ENCODE results near the gene SNRPA. TPM values are rescaled to one million over a fixed set of nuclear protein-coding genes. Genes with fewer than 3 reads are reported as not detected.

The SNRPA gene
- total RNA-seq, 1 donor from 2014 or later, result 72.7 TPM

- no peaks in the 10 kb centered on the region for H3K9me3 ChIP-seq
- no peak overlapping the region for H3K27ac ChIP-seq
- no peak for DNase-seq (ENCODE audit: extremely low spot score in 2 of 2)
- H3K27me3 ChIP-seq, result no peaks in the 10 kb centered on the region
- H3K4me1 ChIP-seq, result no peaks in the 10 kb centered on the region
- H3K36me3 ChIP-seq, result peaks cover 0 to 6% of the 10 kb centered on the region in 2 donors
- no peak for TF ChIP-seq POLR2A (IDR thresholded peaks at IDR 0.05)
- no peak for TF ChIP-seq CTCF (IDR thresholded peaks at IDR 0.05)
- TF ChIP-seq POLR2AphosphoS5 (IDR thresholded peaks at IDR 0.05; ENCODE audit: insufficient read depth in 1 of 2, low read depth in 1 of 2), result no peak
- no peak overlapping the region for H3K4me3 ChIP-seq
- intact Hi-C loops (cut with DNase I), result no loop called here
Measured at GRCh38 chr19:40785526-40785925, 34.5 kb downstream of the SNRPA start.

GRCh38 chr19:40786060-40787037 is 35.3 kb downstream of the SNRPA start:
- DNase-seq (ENCODE audit: extremely low spot score in 2 of 2), result no peak
- no peaks in the 10 kb centered on the region for H3K27me3 ChIP-seq
- no peak for TF ChIP-seq CTCF (IDR thresholded peaks at IDR 0.05)
- TF ChIP-seq POLR2A (IDR thresholded peaks at IDR 0.05), result no peak
- TF ChIP-seq POLR2AphosphoS5 (IDR thresholded peaks at IDR 0.05; ENCODE audit: insufficient read depth in 1 of 2, low read depth in 1 of 2), result no peak
- peaks cover 0 to 6% of the 10 kb centered on the region in 2 donors for H3K36me3 ChIP-seq
- no peaks in the 10 kb centered on the region for H3K9me3 ChIP-seq
- H3K4me1 ChIP-seq, result no peaks in the 10 kb centered on the region
- intact Hi-C loops (cut with DNase I), result no loop called here
- no peak overlapping the region for H3K4me3 ChIP-seq
- no peak overlapping the region for H3K27ac ChIP-seq

GRCh38 chr19:40791349-40791748 is 40.3 kb downstream of the SNRPA start:
- no peaks in the 10 kb centered on the region for H3K9me3 ChIP-seq
- H3K36me3 ChIP-seq, result peaks cover 0 to 4% of the 10 kb centered on the region in 2 donors
- TF ChIP-seq POLR2A (IDR thresholded peaks at IDR 0.05) (no peak), POLR2AphosphoS5 (IDR thresholded peaks at IDR 0.05; ENCODE audit: insufficient read depth in 1 of 2, low read depth in 1 of 2) (no peak), CTCF (IDR thresholded peaks at IDR 0.05) (no peak)
- DNase-seq (ENCODE audit: extremely low spot score in 2 of 2), result no peak
- no peak overlapping the region for H3K4me3 ChIP-seq
- H3K27me3 ChIP-seq, result no peaks in the 10 kb centered on the region
- H3K27ac ChIP-seq, result no peak overlapping the region
- intact Hi-C loops (cut with DNase I), result no loop called here
- no peaks in the 10 kb centered on the region for H3K4me1 ChIP-seq

DNA sequence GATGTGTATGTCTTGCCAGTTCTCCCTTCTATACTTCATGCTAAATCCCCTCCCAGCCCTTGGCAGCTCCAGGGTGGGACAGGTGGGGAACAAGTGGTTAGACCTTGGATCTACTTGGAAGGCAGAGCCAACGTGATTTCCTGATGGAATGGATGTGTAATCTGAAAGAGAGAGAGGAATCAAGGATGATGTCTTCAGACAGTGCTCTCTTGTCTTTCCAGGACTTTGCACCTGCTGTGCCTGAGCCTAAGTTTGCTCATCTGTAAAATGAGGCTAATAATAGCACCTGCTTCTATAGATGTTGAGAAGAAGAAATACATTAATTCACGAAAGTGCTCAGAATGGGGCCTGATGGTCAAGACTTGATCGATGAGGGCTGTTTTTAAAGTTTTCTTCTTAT is 41.0 kb downstream of the SNRPA start:
- H3K27ac ChIP-seq, result no peak overlapping the region
- no peak for DNase-seq (ENCODE audit: extremely low spot score in 2 of 2)
- no peaks in the 10 kb centered on the region for H3K9me3 ChIP-seq
- H3K4me3 ChIP-seq, result no peak overlapping the region
- no peaks in the 10 kb centered on the region for H3K27me3 ChIP-seq
- intact Hi-C loops (cut with DNase I), result no loop called here
- no peaks in the 10 kb centered on the region for H3K4me1 ChIP-seq
- no peaks in the 10 kb centered on the region for H3K36me3 ChIP-seq
- no peak for TF ChIP-seq CTCF (IDR thresholded peaks at IDR 0.05)
- TF ChIP-seq POLR2AphosphoS5 (IDR thresholded peaks at IDR 0.05; ENCODE audit: insufficient read depth in 1 of 2, low read depth in 1 of 2), result no peak
- TF ChIP-seq POLR2A (IDR thresholded peaks at IDR 0.05), result no peak
